HG03460 (cell line): Measurements from ENCODE around the gene JSRP1.

ENCODE experiments used
- ATAC-seq: cut with Tn5 transposase; IDR thresholded peaks from one replicate; pipeline ENCODE4 v1.9.1; 2021; ENCODE audit not compliant: unreplicated experiment

JSRP1 gene

GRCh38 chr19:2216361-2217225 lies 39.6 kb downstream of the JSRP1 start:
- no peak for ATAC-seq

- ATAC-seq, result no peak
These were observed 40.9 kb downstream of the JSRP1 start for GRCh38 chr19:2215281-2215751.

- ATAC-seq, result no peak
These were observed 42.0 kb downstream of the JSRP1 start for GRCh38 chr19:2214251-2214650.

- no peak for ATAC-seq
These were observed 42.4 kb downstream of the JSRP1 start for GRCh38 chr19:2213799-2214198.

GRCh38 chr19:2212861-2213711 lies 43.1 kb downstream of the JSRP1 start:
- no peak for ATAC-seq

- no peak for ATAC-seq
These were observed 45.1 kb downstream of the JSRP1 start for GRCh38 chr19:2210987-2211740.

- no peak for ATAC-seq
These were observed 46.0 kb downstream of the JSRP1 start for GRCh38 chr19:2210206-2210605.

GRCh38 chr19:2209408-2209807 lies 46.8 kb downstream of the JSRP1 start:
- ATAC-seq, result no peak

GRCh38 chr19:2208975-2209374 lies 47.2 kb downstream of the JSRP1 start:
- no peak for ATAC-seq

- ATAC-seq, result no peak
These were observed 48.0 kb downstream of the JSRP1 start for GRCh38 chr19:2207991-2208860.

GRCh38 chr19:2207008-2207407 lies 49.2 kb downstream of the JSRP1 start:
- ATAC-seq, result no peak

- ATAC-seq, result no peak
These were observed 53.9 kb downstream of the JSRP1 start for GRCh38 chr19:2202366-2202765.
